KG1 (cell line): Measurements from ENCODE around the gene OST4.
A peak's percentile ranks its signal among the peaks of the same experiment; 100 is the strongest.

Experiments used
- DNase-seq: peaks from one replicate; lab custom pipeline; 2025; lab: John Stamatoyannopoulos, UW

OST4 gene

GRCh38 chr2:27051902-27052645 lies 19.4 kb downstream of the OST4 start:
- DNase-seq, result no peak

GRCh38 chr2:27050996-27051901 lies 20.2 kb downstream of the OST4 start, which contains the start of gene AGBL5:
Gene AGBL5, plus strand, starts transcription at chr2:27051668. Its CDS starts 1,291 bp downstream, at chr2:27052959.
- DNase-seq, result peak; percentile 97

- peak; percentile 99 for DNase-seq
Measured at GRCh38 chr2:27050281-27050995, 21.0 kb downstream of the OST4 start.

GRCh38 chr2:27049422-27050280 lies 21.8 kb downstream of the OST4 start:
- DNase-seq, result no peak

- no peak for DNase-seq
Measured at GRCh38 chr2:27042985-27043634, 28.3 kb downstream of the OST4 start.

- no peak for DNase-seq
Measured at GRCh38 chr2:27042159-27042661, 29.2 kb downstream of the OST4 start.

GRCh38 chr2:27041752-27042151 lies 29.7 kb downstream of the OST4 start:
- no peak for DNase-seq

- no peak for DNase-seq
Measured at GRCh38 chr2:27040282-27040681, 31.2 kb downstream of the OST4 start.

GRCh38 chr2:27039871-27040270 lies 31.6 kb downstream of the OST4 start:
- no peak for DNase-seq

GRCh38 chr2:27039426-27039825 lies 32.0 kb downstream of the OST4 start:
- DNase-seq, result no peak

GRCh38 chr2:27038631-27039339 lies 32.7 kb downstream of the OST4 start:
- DNase-seq, result no peak

- DNase-seq, result no peak
Measured at GRCh38 chr2:27038012-27038411, 33.4 kb downstream of the OST4 start.

- DNase-seq, result no peak
Measured at GRCh38 chr2:27033253-27033852, 38.1 kb downstream of the OST4 start.

- DNase-seq, result peak; percentile 75
Measured at GRCh38 chr2:27032495-27033252, 38.8 kb downstream of the OST4 start, which contains the start of gene TMEM214. Gene TMEM214, plus strand, starts transcription at chr2:27032965. Its CDS starts 51 bp downstream, at chr2:27033016.

- DNase-seq, result no peak
Measured at GRCh38 chr2:27029051-27029450, 42.4 kb downstream of the OST4 start.

- DNase-seq, result no peak
Measured at GRCh38 chr2:27027211-27027651, 44.2 kb downstream of the OST4 start.

GRCh38 chr2:27025861-27026851 lies 45.3 kb downstream of the OST4 start:
- no peak for DNase-seq
